GM23338 (cell line): ENCODE results near the gene NIPBL.

Source experiments
- CREB1 ChIP-seq: fragments of 250-450 bp; sonication (Bioruptor Pico); IDR thresholded peaks from 2 replicates; pipeline ENCODE4 v1.5.0; 2020; ENCODE audit warnings: low read depth, mild to moderate bottlenecking, moderate library complexity
- CTCF ChIP-seq, 2 experiments: fragments of 200-600 bp in 1 of 2; sonication (generic) in 1 of 2; conservative IDR thresholded peaks; 2 replicates each; pipeline versions ENCODE4 v1.5.1 to v1.6.1; 2016 to 2017; ENCODE audit warnings: antibody characterized with exemption in 2 of 2, low read depth in 2 of 2, mild to moderate bottlenecking in 2 of 2, moderate library complexity in 1 of 2
- ETS1 ChIP-seq: IDR thresholded peaks from 2 replicates; pipeline ENCODE4 v1.6.1; 2016; ENCODE audit warnings: antibody characterized with exemption
- EZH2 ChIP-seq: fragments of 200-600 bp; sonication (generic); IDR thresholded peaks from one replicate; pipeline ENCODE4 v1.8.0; 2017; ENCODE audit warnings: antibody characterized with exemption, mild to moderate bottlenecking, low read depth; ENCODE audit not compliant: unreplicated experiment
- EZH2phosphoT487 ChIP-seq: fragments of 200-600 bp; sonication (generic); IDR thresholded peaks from one replicate; pipeline ENCODE4 v1.8.1; 2018; ENCODE audit warnings: antibody characterized with exemption; ENCODE audit not compliant: unreplicated experiment
- JUNB ChIP-seq: IDR thresholded peaks from one replicate; pipeline ENCODE4 v1.6.1; 2016; ENCODE audit warnings: antibody characterized with exemption; ENCODE audit not compliant: unreplicated experiment
- POLR2AphosphoS5 ChIP-seq: IDR thresholded peaks from 2 replicates; pipeline ENCODE4 v1.6.1; 2016; ENCODE audit warnings: antibody characterized with exemption, low read depth
- REST ChIP-seq: IDR thresholded peaks from one replicate; pipeline ENCODE4 v1.6.1; 2018; ENCODE audit warnings: antibody characterized with exemption; ENCODE audit not compliant: unreplicated experiment
- ZNF114 ChIP-seq: fragments of 250-450 bp; sonication (Bioruptor Pico); IDR thresholded peaks from 2 replicates; pipeline ENCODE4 v1.5.0; 2020; ENCODE audit warnings: mild to moderate bottlenecking, moderate library complexity
- ZNF331 ChIP-seq: fragments of 250-450 bp; sonication (Bioruptor Pico); IDR thresholded peaks from 2 replicates; pipeline ENCODE4 v1.5.0; 2020; ENCODE audit warnings: low read depth, mild to moderate bottlenecking, moderate library complexity
- ZNF462 ChIP-seq: fragments of 250-450 bp; sonication (Bioruptor Pico); IDR thresholded peaks from 2 replicates; pipeline ENCODE4 v1.5.0; 2020; ENCODE audit warnings: mild to moderate bottlenecking, moderate library complexity

- TF ChIP-seq EZH2 = no peak
- TF ChIP-seq JUNB = no peak
- TF ChIP-seq REST = no peak
- no peak for TF ChIP-seq CTCF (conservative IDR thresholded peaks at IDR 0.05; ENCODE audit: low read depth in 2 of 2)
- TF ChIP-seq POLR2AphosphoS5 = no peak
- TF ChIP-seq ZNF462 (CRISPR knock-in tag) = no peak
- TF ChIP-seq ETS1 = no peak
- TF ChIP-seq CREB1 = no peak
- no peak for TF ChIP-seq ZNF331
- no peak for TF ChIP-seq EZH2phosphoT487
- TF ChIP-seq ZNF114 (CRISPR knock-in tag) = no peak
Measured at GRCh38 chr5:37056762-37057161, 180.2 kb downstream of the NIPBL start.
